Endothelial cell of umbilical vein (primary cell): ENCODE data around the gene ERBB4. TPM values are rescaled to one million over a fixed set of nuclear protein-coding genes. Genes with fewer than 3 reads are reported as not detected.

Experiments
- BruUV-seq: library from RNA; stranded (reverse); fragments of 400-500 nt; replicated peaks from 2 replicates; lab custom pipeline; 2021; lab: Mats Ljungman, UMichigan
- CTCF ChIA-PET: fragments of 300-600, 350-600 bp; sonication (Branson Sonifier 250); formaldehyde crosslinking; loops from one replicate; lab custom pipeline; 2021; ENCODE audit warnings: antibody characterized with exemption, inconsistent platforms; lab: Charles Lee
- POLR2A ChIA-PET: fragments of 300-600, 350-600 bp; sonication (Branson Sonifier 250); formaldehyde crosslinking; loops from one replicate; lab custom pipeline; 2021; ENCODE audit warnings: antibody characterized with exemption, inconsistent platforms; lab: Charles Lee
- DNase-seq: peaks from one replicate; pipeline ENCODE4 v3.0.0-alpha.2; 2011; ENCODE audit warnings: low read depth, low spot score
- FAIRE-seq: peaks from 2 replicates; lab custom pipeline; 2011; peaks lifted over from hg19 to GRCh38; lab: Jason Lieb, UNC
- H2AFZ ChIP-seq: 2 replicates; pipeline ENCODE4 v1.6.0; 2012; ENCODE audit warnings: low read depth, low read length, control low read depth, inconsistent platforms
- H3K27ac ChIP-seq: 2 replicates; pipeline ENCODE4 v1.5.1; 2011; ENCODE audit warnings: low read depth, mild to moderate bottlenecking, control low read depth, low read length, moderate library complexity; ENCODE audit not compliant: insufficient read depth
- H3K27me3 ChIP-seq, 2 experiments: 2 replicates each; pipeline versions ENCODE4 v1.6.0 to v1.6.1; 2011; ENCODE audit warnings: low read length in 2 of 2, mixed read lengths in 1 of 2; ENCODE audit not compliant: control insufficient read depth in 2 of 2, insufficient read depth in 2 of 2
- H3K36me3 ChIP-seq, 2 experiments: 2 replicates in 1 of 2; 3 replicates in 1 of 2; pipeline ENCODE4 v1.5.1; 2011; ENCODE audit warnings: low read length in 2 of 2, mild to moderate bottlenecking in 1 of 2, moderate library complexity in 1 of 2; ENCODE audit not compliant: control insufficient read depth in 2 of 2, insufficient read depth in 2 of 2; ENCODE audit errors: extremely low read depth in 1 of 2
- H3K4me1 ChIP-seq: 3 replicates; pipeline ENCODE4 v1.5.1; 2011; ENCODE audit warnings: mild to moderate bottlenecking, low read length; ENCODE audit not compliant: control insufficient read depth, insufficient read depth; ENCODE audit errors: extremely low read depth
- H3K4me2 ChIP-seq: 2 replicates; pipeline ENCODE4 v1.6.1; 2011; ENCODE audit warnings: low read length, control low read depth, mixed read lengths; ENCODE audit not compliant: insufficient read depth
- H3K4me3 ChIP-seq, 3 experiments: fragments of 200-600 bp in 1 of 3; sonication (generic), shearing (Covaris generic) in 1 of 3; replicated peaks in 1 of 3; 2 replicates each; pipeline ENCODE4 v1.5.1; 2011 to 2016; ENCODE audit warnings: control low read depth in 3 of 3, low read length in 3 of 3, mild to moderate bottlenecking in 2 of 3, inconsistent platforms in 1 of 3, low read depth in 1 of 3, moderate library complexity in 1 of 3; ENCODE audit not compliant: insufficient read depth in 1 of 3
- H3K79me2 ChIP-seq: 2 replicates; pipeline ENCODE4 v1.6.0; 2012; ENCODE audit warnings: low read length, inconsistent platforms; ENCODE audit not compliant: control insufficient read depth, insufficient read depth
- H3K9ac ChIP-seq: replicated peaks from 2 replicates; pipeline ENCODE3; 2011; ENCODE audit warnings: low read length, control low read depth; ENCODE audit not compliant: insufficient read depth; ENCODE audit errors: extremely low read depth
- H3K9me1 ChIP-seq: replicated peaks from 3 replicates; pipeline ENCODE4 v1.6.0; 2011; ENCODE audit warnings: mild to moderate bottlenecking, low read length; ENCODE audit not compliant: control insufficient read depth, insufficient read depth; ENCODE audit errors: extremely low read depth
- H3K9me3 ChIP-seq: replicated peaks from 2 replicates; pipeline ENCODE4 v1.5.1; 2012; ENCODE audit warnings: low read length, inconsistent platforms; ENCODE audit not compliant: control insufficient read depth, insufficient read depth
- H4K20me1 ChIP-seq: replicated peaks from 2 replicates; pipeline ENCODE3; 2011; ENCODE audit warnings: mild to moderate bottlenecking, low read length; ENCODE audit not compliant: control insufficient read depth, insufficient read depth; ENCODE audit errors: extremely low read depth
- EZH2 ChIP-seq: IDR thresholded peaks from 2 replicates; pipeline ENCODE4 v1.6.1; 2012; ENCODE audit warnings: borderline replicate concordance, low read depth, mild to moderate bottlenecking, moderate library complexity, low read length, inconsistent platforms; ENCODE audit not compliant: severe bottlenecking
- FOS ChIP-seq: IDR thresholded peaks from 2 replicates; pipeline ENCODE4 v1.6.1; 2011; ENCODE audit warnings: mild to moderate bottlenecking, low read length, moderate library complexity, borderline replicate concordance; ENCODE audit not compliant: insufficient read depth
- GATA2 ChIP-seq: IDR thresholded peaks from 2 replicates; pipeline ENCODE4 v1.7.0; 2011; ENCODE audit warnings: low read depth, mild to moderate bottlenecking, moderate library complexity, mixed read lengths, low read length; ENCODE audit not compliant: insufficient read length, insufficient read depth
- JUN ChIP-seq: IDR thresholded peaks from 2 replicates; pipeline ENCODE4 v1.6.1; 2011; ENCODE audit warnings: borderline replicate concordance, low read depth; ENCODE audit not compliant: insufficient read length, insufficient read depth
- MAX ChIP-seq: IDR thresholded peaks from 2 replicates; pipeline ENCODE4 v1.6.1; 2011; ENCODE audit not compliant: insufficient read depth, insufficient read length
- MYC ChIP-seq: IDR thresholded peaks from one replicate; pipeline ENCODE4 v1.6.1; 2011; ENCODE audit warnings: mild to moderate bottlenecking, low read depth, low read length
- POLR2A ChIP-seq: IDR thresholded peaks from 2 replicates; pipeline ENCODE4 v1.6.1; 2012; ENCODE audit warnings: low read depth, mild to moderate bottlenecking, control low read depth, low read length
- POLR2AphosphoS5 ChIP-seq: IDR thresholded peaks from 2 replicates; pipeline ENCODE4 v1.6.1; 2012; ENCODE audit warnings: low read depth, mild to moderate bottlenecking, control low read depth, low read length, moderate library complexity; ENCODE audit not compliant: insufficient read depth
- dilution Hi-C: fragments of 300-500 bp; cut with MboI; formaldehyde crosslinking; loops from one replicate; pipeline ENCODE4 v1.15.0; 2019; ENCODE audit warnings: low sequenced_read_pairs; ENCODE audit not compliant: extremely low pct_ligation_motif_present
- intact Hi-C: fragments of 100-400 bp; cut with micrococcal nuclease; formaldehyde crosslinking; loops from one replicate; pipeline ENCODE4 v1.10.0; 2022
- polyA plus RNA-seq, 4 experiments: library from polyadenylated mRNA; depleted of rRNA in 3 of 4; stranded (reverse) in 3 of 4; unstranded in 1 of 4; fragments of >200 nt; gene quantifications; 2 replicates each; pipeline versions ENCODE4 v1.2.1 to v1.2.3, GENCODE V29; 2011 to 2012; ENCODE audit warnings: missing spikeins in 1 of 4
- total RNA-seq: library from RNA; stranded (reverse); gene quantifications from 2 replicates; pipeline ENCODE4 v1.2.3, GENCODE V29; 2021
- TF ChIP-seq, protein P1 (sequence below), 2 donors: IDR thresholded peaks; 1 replicate in 1 of 2; 2 replicates in 1 of 2; pipeline ENCODE4 v1.5.1; 2011; ENCODE audit warnings: low read length in 2 of 2, mild to moderate bottlenecking in 2 of 2, moderate library complexity in 2 of 2, control low read depth in 1 of 2, inconsistent platforms in 1 of 2, low read depth in 1 of 2; ENCODE audit not compliant: insufficient read depth in 1 of 2; ENCODE audit errors: extremely low read depth in 1 of 2

The ERBB4 gene
- total and polyA plus RNA-seq, 2 donors (not counting 3 experiments of a cell fraction or from before 2014, with no cell fraction given) = 0.01 to 0.27 TPM

DNA sequence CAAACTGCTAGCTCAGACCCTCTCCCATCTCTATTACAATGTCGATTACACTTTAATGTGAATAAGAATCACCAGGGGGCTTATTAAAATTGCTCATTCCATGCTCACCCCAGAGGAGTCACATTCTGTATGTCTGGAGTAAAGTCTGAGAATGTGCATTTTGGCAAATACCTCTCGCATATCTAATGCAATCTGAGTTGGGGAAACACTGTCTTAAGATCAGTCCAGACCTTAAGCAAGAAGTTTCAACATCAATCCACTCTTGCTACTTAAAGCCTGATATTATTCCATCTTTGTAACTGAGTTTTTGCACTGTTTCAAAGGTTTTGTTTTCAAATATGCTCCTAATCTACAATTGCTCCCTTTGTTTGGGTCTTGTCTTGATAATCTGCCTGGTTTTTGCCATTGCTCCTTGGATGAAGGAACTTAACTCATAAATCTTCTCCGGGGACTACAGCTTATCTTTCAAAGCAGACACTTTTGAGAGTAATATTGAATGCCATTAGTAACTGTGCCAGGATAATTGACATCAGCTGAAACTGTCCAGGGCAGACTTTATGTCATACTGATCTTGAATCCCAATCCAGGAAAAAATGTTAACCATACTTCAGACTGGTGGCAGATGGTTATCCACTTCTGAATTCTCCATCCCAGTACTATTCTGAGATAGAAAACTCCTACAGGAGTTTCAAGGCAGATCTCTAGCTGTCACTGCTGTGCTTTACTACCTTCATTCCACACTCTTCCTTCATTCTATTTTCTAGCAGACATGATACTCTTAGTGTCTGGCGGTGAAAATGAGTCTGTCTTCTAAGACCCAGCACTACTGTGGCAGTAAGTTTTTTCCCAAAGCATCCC is 200.9 kb downstream of the ERBB4 start:
- Histone ChIP-seq H3K9me1 (no peaks in the 10 kb centered on the region), H3K4me2 (no peak overlapping the region), H3K27ac (no peak overlapping the region), H3K27me3 (no peaks in the 10 kb centered on the region), H3K9me3 (no peaks in the 10 kb centered on the region), H3K79me2 (no peaks in the 10 kb centered on the region), H3K9ac (no peak overlapping the region), H3K4me1 (no peaks in the 10 kb centered on the region), H3K36me3 (no peaks in the 10 kb centered on the region), H3K4me3 (no peak overlapping the region), H4K20me1 (no peaks in the 10 kb centered on the region), H2AFZ (no peak overlapping the region)
- FAIRE-seq (no peak), DNase-seq (no peak)
- TF ChIP-seq FOS = no peak
- no peak for TF ChIP-seq POLR2A
- no peak for TF ChIP-seq POLR2AphosphoS5
- TF ChIP-seq GATA2 = no peak
- TF ChIP-seq, protein P1, sequence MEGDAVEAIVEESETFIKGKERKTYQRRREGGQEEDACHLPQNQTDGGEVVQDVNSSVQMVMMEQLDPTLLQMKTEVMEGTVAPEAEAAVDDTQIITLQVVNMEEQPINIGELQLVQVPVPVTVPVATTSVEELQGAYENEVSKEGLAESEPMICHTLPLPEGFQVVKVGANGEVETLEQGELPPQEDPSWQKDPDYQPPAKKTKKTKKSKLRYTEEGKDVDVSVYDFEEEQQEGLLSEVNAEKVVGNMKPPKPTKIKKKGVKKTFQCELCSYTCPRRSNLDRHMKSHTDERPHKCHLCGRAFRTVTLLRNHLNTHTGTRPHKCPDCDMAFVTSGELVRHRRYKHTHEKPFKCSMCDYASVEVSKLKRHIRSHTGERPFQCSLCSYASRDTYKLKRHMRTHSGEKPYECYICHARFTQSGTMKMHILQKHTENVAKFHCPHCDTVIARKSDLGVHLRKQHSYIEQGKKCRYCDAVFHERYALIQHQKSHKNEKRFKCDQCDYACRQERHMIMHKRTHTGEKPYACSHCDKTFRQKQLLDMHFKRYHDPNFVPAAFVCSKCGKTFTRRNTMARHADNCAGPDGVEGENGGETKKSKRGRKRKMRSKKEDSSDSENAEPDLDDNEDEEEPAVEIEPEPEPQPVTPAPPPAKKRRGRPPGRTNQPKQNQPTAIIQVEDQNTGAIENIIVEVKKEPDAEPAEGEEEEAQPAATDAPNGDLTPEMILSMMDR (IDR thresholded peaks at IDR 0.05; ENCODE audit: extremely low read depth in 1 of 2, insufficient read depth in 1 of 2, low read depth in 1 of 2, low read length in 2 of 2) = no peak
- no peak for TF ChIP-seq EZH2
- TF ChIP-seq JUN = no peak
- TF ChIP-seq MAX = no peak
- no peak for TF ChIP-seq MYC
- intact Hi-C loops (no loop called here), dilution Hi-C loops (no loop called here)
- ChIA-PET CTCF (no interaction called here), POLR2A (no interaction called here)
- BruUV-seq = no TSS peak
